Measurements from ENCODE around the gene TFAP2C. TPM values are rescaled to one million over a fixed set of nuclear protein-coding genes. Genes with fewer than 3 reads are reported as not detected.

TFAP2C gene
- total and polyA plus RNA-seq, 8 donors: 0.19 to 1.6 (median 0.49) TPM

- H3K4me3 ChIP-seq: no peak overlapping the region
- no peak overlapping the region for H3K27ac ChIP-seq
- DNase-seq (no peak), ATAC-seq (no peak), FAIRE-seq (no peak)
- no peaks in the 10 kb centered on the region for H3K36me3 ChIP-seq
- intact Hi-C loops (cut with DNase I): no loop called here
- WGBS, 2 donors: 2 to 3% methylated on average over 50 to 54 of the region's 54 CpGs
- peaks cover 5 to 17% (median 7%) of the 10 kb centered on the region in 3 donors for H3K4me1 ChIP-seq
- H3K27me3 ChIP-seq: peaks cover 0 to 30% (median 7%) of the 10 kb centered on the region in 4 donors
- H3K9me3 ChIP-seq: no peaks in the 10 kb centered on the region
- TF ChIP-seq, protein P1, sequence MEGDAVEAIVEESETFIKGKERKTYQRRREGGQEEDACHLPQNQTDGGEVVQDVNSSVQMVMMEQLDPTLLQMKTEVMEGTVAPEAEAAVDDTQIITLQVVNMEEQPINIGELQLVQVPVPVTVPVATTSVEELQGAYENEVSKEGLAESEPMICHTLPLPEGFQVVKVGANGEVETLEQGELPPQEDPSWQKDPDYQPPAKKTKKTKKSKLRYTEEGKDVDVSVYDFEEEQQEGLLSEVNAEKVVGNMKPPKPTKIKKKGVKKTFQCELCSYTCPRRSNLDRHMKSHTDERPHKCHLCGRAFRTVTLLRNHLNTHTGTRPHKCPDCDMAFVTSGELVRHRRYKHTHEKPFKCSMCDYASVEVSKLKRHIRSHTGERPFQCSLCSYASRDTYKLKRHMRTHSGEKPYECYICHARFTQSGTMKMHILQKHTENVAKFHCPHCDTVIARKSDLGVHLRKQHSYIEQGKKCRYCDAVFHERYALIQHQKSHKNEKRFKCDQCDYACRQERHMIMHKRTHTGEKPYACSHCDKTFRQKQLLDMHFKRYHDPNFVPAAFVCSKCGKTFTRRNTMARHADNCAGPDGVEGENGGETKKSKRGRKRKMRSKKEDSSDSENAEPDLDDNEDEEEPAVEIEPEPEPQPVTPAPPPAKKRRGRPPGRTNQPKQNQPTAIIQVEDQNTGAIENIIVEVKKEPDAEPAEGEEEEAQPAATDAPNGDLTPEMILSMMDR (IDR thresholded peaks at IDR 0.05): no peak
Measured at GRCh38 chr20:56624786-56625681, 4.1 kb upstream of the TFAP2C start.

GRCh38 chr20:56625837-56626236 is 3.3 kb upstream of the TFAP2C start:
- H3K4me3 ChIP-seq: no peak overlapping the region
- TF ChIP-seq, protein P1 (IDR thresholded peaks at IDR 0.05): no peak
- no peak overlapping the region for H3K27ac ChIP-seq
- peaks cover 0 to 35% (median 11%) of the 10 kb centered on the region in 4 donors for H3K27me3 ChIP-seq
- DNase-seq (no peak), ATAC-seq (no peak), FAIRE-seq (no peak)
- no peaks in the 10 kb centered on the region for H3K36me3 ChIP-seq
- H3K9me3 ChIP-seq: no peaks in the 10 kb centered on the region
- H3K4me1 ChIP-seq: peaks cover 5 to 17% (median 7%) of the 10 kb centered on the region in 3 donors
- intact Hi-C loops (cut with DNase I): no loop called here
- WGBS, 2 donors: 4 to 6% methylated on average over 22 of the region's 22 CpGs

DNA sequence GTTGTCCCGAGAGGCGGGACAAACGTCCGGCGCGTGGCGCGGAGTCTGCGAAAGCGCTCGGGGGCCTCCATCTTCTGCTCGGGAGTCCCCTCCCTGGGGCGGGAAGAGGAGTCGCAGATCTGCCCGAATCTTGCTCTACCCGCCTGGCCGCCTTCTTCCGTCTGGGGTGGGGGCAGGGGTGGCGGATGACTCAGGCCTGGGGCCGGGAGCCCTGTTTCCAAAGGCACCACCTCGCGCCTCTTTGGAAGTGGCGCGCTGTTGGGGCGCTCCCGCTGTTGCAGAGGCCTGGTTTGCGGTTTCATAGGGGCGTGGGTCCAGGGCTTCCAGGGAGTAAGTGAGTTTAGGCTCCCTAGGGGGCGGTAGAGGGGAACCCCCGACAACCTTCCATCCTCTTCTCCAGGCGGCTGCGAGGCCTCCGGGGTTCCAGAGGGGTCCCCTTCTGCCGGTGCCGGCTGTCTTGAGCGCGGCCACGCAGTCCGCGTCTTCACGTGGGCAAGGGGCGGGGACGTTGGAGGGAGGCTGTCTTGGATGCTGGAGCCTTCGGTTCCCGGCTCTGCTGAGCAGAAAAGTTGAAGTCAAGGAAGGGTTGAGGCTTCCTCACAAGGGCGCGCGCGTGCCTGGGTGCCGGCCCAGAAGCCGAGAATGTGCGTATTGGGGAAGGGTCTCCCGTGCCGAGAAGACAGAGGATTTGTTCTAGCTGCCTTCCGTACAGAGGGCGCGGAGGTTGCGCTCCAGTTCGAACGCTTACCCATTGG is 2.6 kb upstream of the TFAP2C start:
- no peak for FAIRE-seq
- Histone ChIP-seq H3K27ac (no peak overlapping the region), H3K36me3 (no peaks in the 10 kb centered on the region), H3K4me1 (peaks cover 5 to 17% (median 7%) of the 10 kb centered on the region in 3 donors), H3K27me3 (peaks cover 0 to 35% (median 12%) of the 10 kb centered on the region in 4 donors), H3K4me3 (no peak overlapping the region), H3K9me3 (no peaks in the 10 kb centered on the region)
- TF ChIP-seq, protein P1 (IDR thresholded peaks at IDR 0.05): no peak
- no peak for ATAC-seq
- intact Hi-C loops (cut with DNase I): no loop called here
- 2% methylated on average over 60 of the region's 60 CpGs for WGBS, 2 donors
- DNase-seq: peak in 3 of 6 donors; percentile 14 to 58 (median 22)

DNA sequence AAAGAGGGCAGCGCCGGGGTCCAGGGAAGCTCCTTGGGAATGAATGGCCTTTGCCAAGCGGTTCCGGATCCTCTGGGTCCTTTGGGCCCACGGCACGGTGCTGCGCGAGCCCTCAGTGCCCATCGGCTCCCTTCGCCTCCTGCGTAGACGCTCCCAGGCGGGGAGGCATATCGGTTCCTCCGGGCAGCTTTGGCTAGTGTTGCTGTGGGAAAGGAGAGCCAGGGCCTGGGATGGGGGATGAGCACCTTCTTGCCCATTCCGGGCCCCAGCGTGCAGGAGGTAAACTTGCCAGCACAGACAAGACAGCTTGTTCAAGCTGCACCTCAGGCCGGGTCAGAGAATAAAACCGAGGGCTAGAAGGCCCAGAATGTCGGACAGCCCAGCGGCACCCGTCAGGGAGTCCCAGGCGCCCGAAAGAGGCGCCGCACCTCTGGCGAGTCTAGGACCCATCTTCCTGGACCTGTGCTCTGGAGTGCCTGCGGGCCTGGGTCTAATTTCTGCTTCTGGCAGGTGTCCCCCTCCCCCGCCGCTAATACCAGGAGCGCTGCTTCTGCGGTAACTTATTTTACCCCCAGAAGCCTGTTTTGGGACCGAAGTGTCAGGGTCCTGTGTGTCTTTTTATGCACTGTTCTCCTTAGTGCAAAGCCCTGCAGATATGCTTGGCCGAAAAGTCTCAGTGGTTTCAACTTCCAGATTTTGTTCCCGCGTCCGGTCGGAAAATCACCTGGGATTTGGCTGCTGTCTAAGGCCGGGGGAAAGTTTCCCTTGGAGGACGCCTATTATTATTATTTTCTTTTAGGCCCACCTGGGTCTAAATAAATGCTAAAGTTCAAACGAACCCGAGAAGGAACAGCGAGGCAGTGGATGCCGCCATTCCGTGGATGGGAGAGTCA is 1.7 kb upstream of the TFAP2C start:
- ATAC-seq (no peak), FAIRE-seq (no peak), DNase-seq (no peak)
- H3K36me3 ChIP-seq: no peaks in the 10 kb centered on the region
- H3K4me3 ChIP-seq: no peak overlapping the region
- H3K9me3 ChIP-seq: no peaks in the 10 kb centered on the region
- no peak overlapping the region for H3K27ac ChIP-seq
- H3K27me3 ChIP-seq: peaks cover 0 to 35% (median 12%) of the 10 kb centered on the region in 4 donors
- 7% methylated on average over 45 of the region's 45 CpGs for WGBS, 2 donors
- TF ChIP-seq, protein P1 (IDR thresholded peaks at IDR 0.05): no peak
- peaks cover 5 to 17% (median 7%) of the 10 kb centered on the region in 3 donors for H3K4me1 ChIP-seq
- intact Hi-C loops (cut with DNase I): no loop called here
